Endothelial cell (in vitro differentiated cells): ENCODE measurements around the gene SEC62. TPM values are rescaled to one million over a fixed set of nuclear protein-coding genes. Genes with fewer than 3 reads are reported as not detected.

Source experiments
- DNase-seq: peaks from one replicate; pipeline ENCODE4 v3.0.0; 2021; ENCODE audit warnings: low spot score
- H3K27ac Mint-ChIP-seq: one replicate; pipeline ENCODE4 v1.8.0; 2021; ENCODE audit warnings: mixed read lengths, inconsistent platforms; ENCODE audit not compliant: unreplicated experiment
- H3K27me3 Mint-ChIP-seq: one replicate; pipeline ENCODE4 v1.8.0; 2021; ENCODE audit warnings: mild to moderate bottlenecking, moderate library complexity, mixed read lengths, inconsistent platforms; ENCODE audit not compliant: unreplicated experiment
- H3K36me3 Mint-ChIP-seq: one replicate; pipeline ENCODE4 v1.8.0; 2021; ENCODE audit warnings: mild to moderate bottlenecking, low read depth, mixed read lengths, inconsistent platforms; ENCODE audit not compliant: unreplicated experiment
- H3K4me1 Mint-ChIP-seq: one replicate; pipeline ENCODE4 v1.8.0; 2021; ENCODE audit warnings: mild to moderate bottlenecking, mixed read lengths, inconsistent platforms; ENCODE audit not compliant: unreplicated experiment
- H3K4me3 Mint-ChIP-seq: one replicate; pipeline ENCODE4 v1.8.0; 2021; ENCODE audit warnings: mild to moderate bottlenecking, mixed read lengths, inconsistent platforms; ENCODE audit not compliant: unreplicated experiment
- H3K9me3 Mint-ChIP-seq: one replicate; pipeline ENCODE4 v1.8.0; 2021; ENCODE audit warnings: mixed read lengths, inconsistent platforms; ENCODE audit not compliant: unreplicated experiment
- CTCF ChIP-seq: fragments of 200-600 bp; sonication (generic); IDR thresholded peaks from one replicate; pipeline ENCODE4 v1.5.0; 2021; ENCODE audit warnings: antibody characterized with exemption; ENCODE audit not compliant: unreplicated experiment
- total RNA-seq: library from RNA; stranded (reverse); fragmentation: NEBNext Ultra II Directional; extraction: Animal tissue kit (Norgen Biotek cat#: 25700); gene quantifications from one replicate; pipeline ENCODE4 v1.2.1, GENCODE V29; 2021; ENCODE audit not compliant: unreplicated experiment

Gene SEC62
- total RNA-seq, 1 donor from 2014 or later = 89.3 TPM

- no peak within 1 kb of the TSS for H3K27ac Mint-ChIP-seq
- H3K9me3 Mint-ChIP-seq = no peaks in the 10 kb centered on the region
- peak; percentile 89 for TF ChIP-seq CTCF
- peaks cover 3% of the 10 kb centered on the region for H3K27me3 Mint-ChIP-seq
- peak; percentile 79 for DNase-seq
- H3K4me1 Mint-ChIP-seq = peaks cover 4% of the 10 kb centered on the region
- H3K4me3 Mint-ChIP-seq = peak within 1 kb of the TSS; percentile 91
- no peaks in the 10 kb centered on the region for H3K36me3 Mint-ChIP-seq
These were observed 71.1 kb downstream of the SEC62 start, which contains the start of gene GPR160 for GRCh38 chr3:170037463-170038433. TSS of gene GPR160 (plus strand) at chr3:170037995. CDS start at chr3:170083973, 45,978 bp downstream.

GRCh38 chr3:170038434-170039110, 72.0 kb downstream of the SEC62 start:
- Mint-ChIP-seq H3K9me3 (no peaks in the 10 kb centered on the region), H3K27me3 (peaks cover 3% of the 10 kb centered on the region), H3K27ac (no peak overlapping the region), H3K36me3 (no peaks in the 10 kb centered on the region), H3K4me1 (peaks cover 3% of the 10 kb centered on the region), H3K4me3 (peak overlapping the region; percentile 91)
- no peak for TF ChIP-seq CTCF
- DNase-seq = peak; percentile 22

DNA sequence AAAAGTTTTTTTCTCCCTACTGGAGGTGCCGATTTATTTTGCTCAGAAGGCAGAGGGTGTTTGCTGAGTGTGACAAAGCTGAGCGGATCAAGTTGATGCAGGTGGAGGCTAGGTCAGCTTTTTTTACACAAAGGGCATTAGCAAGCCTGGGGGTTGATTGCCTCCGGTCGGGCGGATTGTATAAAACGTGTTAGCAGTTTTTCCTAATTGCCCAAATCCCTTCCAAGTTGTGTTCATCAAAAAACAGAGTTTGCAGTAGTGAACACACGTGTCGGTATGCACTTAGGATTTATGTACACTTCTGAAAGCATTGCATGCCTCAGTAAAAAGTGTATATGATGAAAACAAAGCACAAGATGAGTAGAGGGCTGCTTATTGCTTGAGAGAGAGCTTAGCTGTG, 73.8 kb downstream of the SEC62 start:
- H3K4me3 Mint-ChIP-seq = no peak overlapping the region
- H3K9me3 Mint-ChIP-seq = no peaks in the 10 kb centered on the region
- no peaks in the 10 kb centered on the region for H3K36me3 Mint-ChIP-seq
- DNase-seq = no peak
- H3K27me3 Mint-ChIP-seq = peaks cover 6% of the 10 kb centered on the region
- H3K4me1 Mint-ChIP-seq = peaks cover 4% of the 10 kb centered on the region
- no peak for TF ChIP-seq CTCF
- H3K27ac Mint-ChIP-seq = no peak overlapping the region

GRCh38 chr3:170043506-170043905, 76.9 kb downstream of the SEC62 start:
- no peak overlapping the region for H3K27ac Mint-ChIP-seq
- peaks cover 4% of the 10 kb centered on the region for H3K27me3 Mint-ChIP-seq
- no peak for TF ChIP-seq CTCF
- no peak for DNase-seq
- no peak overlapping the region for H3K4me3 Mint-ChIP-seq
- H3K36me3 Mint-ChIP-seq = no peaks in the 10 kb centered on the region
- peaks cover 4% of the 10 kb centered on the region for H3K4me1 Mint-ChIP-seq
- H3K9me3 Mint-ChIP-seq = no peaks in the 10 kb centered on the region
